HEK293 (cell line): Measurements from ENCODE around the gene MRPL11.

Experiments
- CTCF ChIA-PET: fragments of 350-600 bp; formaldehyde crosslinking; extraction: SDS; loops from one replicate; lab custom pipeline; 2021; ENCODE audit warnings: antibody characterized with exemption; lab: Yijun Ruan, JAX
- POLR2A ChIA-PET: fragments of 300-600 bp; formaldehyde crosslinking; extraction: SDS; loops from one replicate; lab custom pipeline; 2020; ENCODE audit warnings: antibody characterized with exemption, inconsistent platforms; lab: Yijun Ruan, JAX
- H3K27ac ChIP-seq: fragments of 200-500 bp; sonication (Bioruptor generic); 2 replicates; pipeline ENCODE4 v1.5.1; 2014; ENCODE audit warnings: low read depth, low read length, control low read depth, inconsistent platforms; ENCODE audit errors: extremely low read depth
- H3K36me3 ChIP-seq, 2 experiments: fragments of 200-500 bp in 1 of 2; sonication (Bioruptor generic) in 1 of 2; 1 replicate in 1 of 2; 2 replicates in 1 of 2; pipeline ENCODE4 v1.5.1; 2014 to 2017; ENCODE audit warnings: inconsistent platforms in 2 of 2, low read length in 2 of 2; ENCODE audit not compliant: control insufficient read depth in 2 of 2, insufficient read depth in 1 of 2
- H3K4me1 ChIP-seq: fragments of 200-500 bp; sonication (Bioruptor generic); 2 replicates; pipeline ENCODE4 v1.5.1; 2014; ENCODE audit warnings: mild to moderate bottlenecking, low read length, inconsistent platforms; ENCODE audit not compliant: control insufficient read depth, insufficient read depth
- H3K4me3 ChIP-seq: 2 replicates; pipeline ENCODE4 v1.5.1; 2011; ENCODE audit warnings: low read depth, mild to moderate bottlenecking, control low read depth, low read length, moderate library complexity
- H3K9me3 ChIP-seq: fragments of 200-500 bp; sonication (Bioruptor generic); 2 replicates; pipeline ENCODE4 v1.5.1; 2014; ENCODE audit warnings: low read depth, low read length, inconsistent platforms; ENCODE audit not compliant: control insufficient read depth, insufficient read depth
- ELK4 ChIP-seq: IDR thresholded peaks from 2 replicates; pipeline ENCODE4 v1.6.1; 2011; ENCODE audit warnings: mild to moderate bottlenecking, low read depth, low read length, borderline replicate concordance
- GFI1B ChIP-seq: fragments of 450-650 bp; formaldehyde crosslinking; IDR thresholded peaks from 2 replicates; pipeline ENCODE4 v1.5.1; 2016; ENCODE audit warnings: missing biosample characterization, missing genetic modification characterization
- HIC1 ChIP-seq: fragments of 450-650 bp; formaldehyde crosslinking; IDR thresholded peaks from 2 replicates; pipeline ENCODE4 v1.5.1; 2016; ENCODE audit warnings: missing biosample characterization, missing genetic modification characterization
- KLF9 ChIP-seq: fragments of 450-650 bp; formaldehyde crosslinking; IDR thresholded peaks from 2 replicates; pipeline ENCODE4 v1.5.1; 2016; ENCODE audit warnings: missing biosample characterization, missing genetic modification characterization, low read depth
- SCRT2 ChIP-seq: fragments of 450-650 bp; formaldehyde crosslinking; IDR thresholded peaks from 2 replicates; pipeline ENCODE4 v1.5.1; 2016; ENCODE audit warnings: missing biosample characterization, missing genetic modification characterization
- TCF7L2 ChIP-seq: IDR thresholded peaks from 2 replicates; pipeline ENCODE4 v1.6.1; 2011; ENCODE audit warnings: low read depth, mild to moderate bottlenecking, inconsistent platforms, low read length, moderate library complexity, borderline replicate concordance
- YY2 ChIP-seq: fragments of 450-650 bp; formaldehyde crosslinking; IDR thresholded peaks from 2 replicates; pipeline ENCODE4 v1.5.1; 2016; ENCODE audit warnings: missing biosample characterization, missing genetic modification characterization
- ZBTB20 ChIP-seq: fragments of 450-650 bp; formaldehyde crosslinking; IDR thresholded peaks from 2 replicates; pipeline ENCODE4 v1.5.1; 2016; ENCODE audit warnings: missing biosample characterization, missing genetic modification characterization
- ZBTB8A ChIP-seq: fragments of 450-650 bp; formaldehyde crosslinking; IDR thresholded peaks from 2 replicates; pipeline ENCODE4 v1.5.1; 2016; ENCODE audit warnings: missing biosample characterization, missing genetic modification characterization
- ZEB2 ChIP-seq: fragments of 450-650 bp; formaldehyde crosslinking; IDR thresholded peaks from 2 replicates; pipeline ENCODE4 v1.5.1; 2016; ENCODE audit warnings: missing biosample characterization, missing genetic modification characterization
- ZNF112 ChIP-seq: fragments of 450-650 bp; formaldehyde crosslinking; IDR thresholded peaks from 2 replicates; pipeline ENCODE4 v1.5.0; 2017; ENCODE audit warnings: missing biosample characterization, missing genetic modification characterization
- ZNF121 ChIP-seq: fragments of 450-650 bp; formaldehyde crosslinking; IDR thresholded peaks from 2 replicates; pipeline ENCODE4 v1.5.1; 2016; ENCODE audit warnings: missing biosample characterization, missing genetic modification characterization
- ZNF133 ChIP-seq: fragments of 450-650 bp; formaldehyde crosslinking; IDR thresholded peaks from 2 replicates; pipeline ENCODE4 v1.5.1; 2016; ENCODE audit warnings: missing biosample characterization, missing genetic modification characterization
- ZNF155 ChIP-seq: fragments of 450-650 bp; formaldehyde crosslinking; IDR thresholded peaks from 2 replicates; pipeline ENCODE4 v1.5.1; 2016; ENCODE audit warnings: missing biosample characterization, missing genetic modification characterization
- ZNF221 ChIP-seq: fragments of 450-650 bp; formaldehyde crosslinking; IDR thresholded peaks from 2 replicates; pipeline ENCODE4 v1.5.1; 2017; ENCODE audit warnings: missing biosample characterization, missing genetic modification characterization, borderline replicate concordance
- ZNF223 ChIP-seq: fragments of 450-650 bp; formaldehyde crosslinking; IDR thresholded peaks from 2 replicates; pipeline ENCODE4 v1.5.1; 2016; ENCODE audit warnings: missing biosample characterization, missing genetic modification characterization
- ZNF341 ChIP-seq: fragments of 450-650 bp; formaldehyde crosslinking; IDR thresholded peaks from 2 replicates; pipeline ENCODE4; 2016; ENCODE audit warnings: low read depth, missing biosample characterization, missing genetic modification characterization
- ZNF391 ChIP-seq: fragments of 450-650 bp; formaldehyde crosslinking; IDR thresholded peaks from 2 replicates; pipeline ENCODE4 v1.5.1; 2016; ENCODE audit warnings: low read depth, missing biosample characterization, missing genetic modification characterization, borderline replicate concordance
- ZNF394 ChIP-seq: fragments of 450-650 bp; formaldehyde crosslinking; IDR thresholded peaks from 2 replicates; pipeline ENCODE4 v1.5.1; 2016; ENCODE audit warnings: missing biosample characterization, missing genetic modification characterization, mild to moderate bottlenecking, moderate library complexity, borderline replicate concordance
- ZNF433 ChIP-seq: fragments of 450-650 bp; formaldehyde crosslinking; IDR thresholded peaks from 2 replicates; pipeline ENCODE4 v1.5.1; 2016; ENCODE audit warnings: missing biosample characterization, missing genetic modification characterization, low read depth
- ZNF514 ChIP-seq: fragments of 450-650 bp; formaldehyde crosslinking; IDR thresholded peaks from 2 replicates; pipeline ENCODE4 v1.5.1; 2016; ENCODE audit warnings: missing biosample characterization, missing genetic modification characterization
- ZNF530 ChIP-seq: fragments of 450-650 bp; formaldehyde crosslinking; IDR thresholded peaks from 2 replicates; pipeline ENCODE4 v1.5.1; 2016; ENCODE audit warnings: low read depth, missing biosample characterization, missing genetic modification characterization
- ZNF777 ChIP-seq: fragments of 450-650 bp; formaldehyde crosslinking; IDR thresholded peaks from 2 replicates; pipeline ENCODE4 v1.5.1; 2017; ENCODE audit warnings: missing biosample characterization, missing genetic modification characterization, borderline replicate concordance

MRPL11 gene

GRCh38 chr11:66393954-66394353, 44.7 kb downstream of the MRPL11 start:
- no peak overlapping the region for H3K27ac ChIP-seq
- ChIA-PET POLR2A (no interaction called here), CTCF (no interaction called here)
- H3K4me1 ChIP-seq = no peaks in the 10 kb centered on the region
- H3K36me3 ChIP-seq = no peaks in the 10 kb centered on the region
- no peaks in the 10 kb centered on the region for H3K9me3 ChIP-seq
- TF ChIP-seq ZNF514 (tag by site-specific recombination) = no peak
- TF ChIP-seq ZNF223 = no peak
- no peak for TF ChIP-seq SCRT2 (tag by site-specific recombination)
- no peak for TF ChIP-seq ZNF221
- TF ChIP-seq YY2 (tag by site-specific recombination) = no peak
- H3K4me3 ChIP-seq = no peak overlapping the region

- Histone ChIP-seq H3K4me3 (no peak overlapping the region), H3K9me3 (no peaks in the 10 kb centered on the region), H3K27ac (no peak overlapping the region), H3K4me1 (no peaks in the 10 kb centered on the region), H3K36me3 (no peaks in the 10 kb centered on the region)
- CTCF ChIA-PET = interaction anchor here (0.6 to 1.0 kb wide), 4 partner anchors 28 to 100 kb away, joined by 3 to 4 read pairs (median 3); no protein-coding TSS in a partner anchor
- TF ChIP-seq ZEB2 = no peak
- TF ChIP-seq ZNF433 = no peak
- no peak for TF ChIP-seq ZNF394
- no peak for TF ChIP-seq HIC1 (tag by site-specific recombination)
- no peak for TF ChIP-seq ZNF112 (tag by site-specific recombination)
- TF ChIP-seq ZNF223 = no peak
- TF ChIP-seq ZNF391 (tag by site-specific recombination) = no peak
- TF ChIP-seq KLF9 (tag by site-specific recombination) = no peak
- TF ChIP-seq GFI1B (tag by site-specific recombination) = no peak
- TF ChIP-seq ELK4 = no peak
- no peak for TF ChIP-seq ZNF155
- no peak for TF ChIP-seq ZNF341 (tag by site-specific recombination)
- TF ChIP-seq ZBTB8A (tag by site-specific recombination) = no peak
- no peak for TF ChIP-seq ZNF121 (tag by site-specific recombination)
- TF ChIP-seq ZNF530 = no peak
- no peak for TF ChIP-seq TCF7L2
- no peak for TF ChIP-seq ZNF777
- no peak for TF ChIP-seq ZNF133
- no peak for TF ChIP-seq ZBTB20 (tag by site-specific recombination)
- POLR2A ChIA-PET = no interaction called here
Measured at GRCh38 chr11:66391322-66391721, 47.3 kb downstream of the MRPL11 start.
